Ecto neural progenitor cell (in vitro differentiated cells): ENCODE results near the gene ZNF597.

Source experiments
- DNase-seq: peaks from one replicate; pipeline ENCODE4 v3.0.0-alpha.2; 2018; ENCODE audit warnings: low spot score

The ZNF597 gene

GRCh38 chr16:3454631-3455147 is 11.4 kb upstream of the ZNF597 start:
- DNase-seq = no peak

DNA sequence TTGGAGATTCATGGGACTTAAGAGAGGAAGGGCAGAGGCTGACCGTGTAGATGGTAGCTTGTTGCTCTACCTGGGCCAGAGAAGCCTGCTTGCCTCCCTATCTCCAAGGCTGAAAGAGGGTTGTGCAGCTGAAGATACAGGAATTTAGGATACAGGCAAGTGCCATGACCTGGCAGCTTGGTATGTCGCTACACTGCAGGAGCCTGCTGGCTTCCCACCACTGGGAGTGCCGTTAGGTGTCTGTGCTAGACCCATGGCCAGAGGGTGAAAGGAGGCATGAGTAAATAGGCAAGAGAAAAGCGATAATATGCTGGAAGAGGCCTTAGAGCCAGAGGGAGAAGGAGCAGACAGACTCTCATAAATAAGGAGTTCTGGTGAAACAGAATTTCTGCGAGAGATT is 10.8 kb upstream of the ZNF597 start:
- DNase-seq = no peak

GRCh38 chr16:3444032-3444388 is 706 bp upstream of the ZNF597 start:
- DNase-seq = no peak

DNA sequence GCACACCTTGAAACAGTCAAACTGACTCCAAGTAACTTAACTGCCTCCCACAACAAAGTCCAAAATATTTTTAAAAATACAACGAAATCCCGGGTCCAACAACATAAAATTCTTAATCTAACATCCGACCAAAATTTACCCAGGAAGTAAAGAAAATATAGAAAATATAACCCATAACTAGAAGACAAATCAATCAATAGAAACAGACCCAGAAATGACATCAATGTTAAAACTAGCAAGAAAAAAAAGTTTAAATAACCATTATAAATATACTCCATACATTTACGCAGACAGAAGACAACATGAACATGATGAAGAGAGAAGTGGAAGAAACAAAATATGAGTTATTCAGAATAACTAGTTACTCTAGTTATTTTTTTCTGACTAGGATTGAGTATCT is 3.7 kb downstream of the ZNF597 start:
- no peak for DNase-seq

- DNase-seq = no peak
Observed at GRCh38 chr16:3434373-3434772, 8.9 kb downstream of the ZNF597 start.

- DNase-seq = no peak
Observed at GRCh38 chr16:3431779-3432219, 11.5 kb downstream of the ZNF597 start.

DNA sequence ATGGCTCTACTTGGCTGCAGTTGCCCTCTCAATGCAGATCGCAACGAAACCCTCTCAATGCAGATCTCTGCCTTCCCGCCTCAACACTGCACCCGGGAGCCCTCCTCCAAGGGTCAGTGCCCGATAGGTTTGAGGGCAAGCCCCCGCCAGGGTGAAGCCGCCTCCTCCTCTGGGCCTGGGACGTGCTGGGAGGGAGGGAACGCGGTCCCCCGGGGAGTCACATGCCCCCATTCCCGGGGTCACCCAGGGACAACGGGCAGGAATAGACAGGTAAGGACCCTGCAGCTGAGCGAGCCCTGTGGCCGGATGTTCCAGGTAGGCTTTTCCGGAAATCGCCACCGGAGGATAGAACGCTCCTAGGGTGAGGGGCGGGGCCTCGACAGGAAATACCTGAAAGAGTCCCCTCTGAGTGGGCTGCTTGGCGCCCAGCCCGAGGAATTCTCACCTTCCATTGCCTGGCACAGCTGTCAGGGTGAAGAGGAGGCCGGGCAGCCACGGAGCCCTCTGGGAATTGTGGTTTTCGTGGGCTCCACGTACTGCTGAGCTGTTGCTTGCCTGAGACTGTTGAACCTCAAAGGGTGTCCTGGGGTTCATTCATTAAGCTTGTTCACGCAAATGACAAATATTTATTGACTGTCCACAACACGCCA is 29.4 kb downstream of the ZNF597 start:
- DNase-seq = no peak

DNA sequence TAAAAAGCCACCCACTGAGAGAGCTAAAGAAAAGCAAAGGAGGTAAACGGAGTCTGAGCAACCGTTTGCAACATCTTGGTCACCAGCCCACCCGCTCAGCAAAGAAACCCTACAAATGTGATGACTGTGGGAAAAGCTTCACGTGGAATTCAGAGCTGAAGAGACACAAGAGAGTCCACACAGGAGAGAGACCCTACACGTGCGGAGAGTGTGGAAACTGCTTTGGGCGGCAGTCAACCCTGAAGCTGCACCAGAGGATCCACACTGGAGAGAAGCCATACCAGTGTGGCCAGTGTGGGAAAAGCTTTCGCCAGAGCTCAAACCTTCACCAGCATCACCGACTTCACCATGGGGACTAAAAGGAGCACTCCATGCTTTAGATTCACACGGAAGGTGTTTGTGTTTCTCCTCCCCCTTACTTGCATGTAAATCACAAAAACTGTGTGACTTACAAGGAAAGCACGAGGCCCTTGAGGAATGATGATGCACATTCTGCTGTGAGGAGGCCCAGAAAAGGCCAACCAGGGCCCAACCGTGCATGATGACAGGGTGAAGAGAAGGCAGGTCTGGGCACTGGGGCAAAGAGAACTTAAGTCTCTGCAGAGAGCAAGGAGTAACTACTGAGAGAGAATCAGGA is 34.6 kb downstream of the ZNF597 start:
- DNase-seq = no peak

- peak; percentile 54 for DNase-seq
Observed at GRCh38 chr16:3401719-3402397, 41.4 kb downstream of the ZNF597 start.

DNA sequence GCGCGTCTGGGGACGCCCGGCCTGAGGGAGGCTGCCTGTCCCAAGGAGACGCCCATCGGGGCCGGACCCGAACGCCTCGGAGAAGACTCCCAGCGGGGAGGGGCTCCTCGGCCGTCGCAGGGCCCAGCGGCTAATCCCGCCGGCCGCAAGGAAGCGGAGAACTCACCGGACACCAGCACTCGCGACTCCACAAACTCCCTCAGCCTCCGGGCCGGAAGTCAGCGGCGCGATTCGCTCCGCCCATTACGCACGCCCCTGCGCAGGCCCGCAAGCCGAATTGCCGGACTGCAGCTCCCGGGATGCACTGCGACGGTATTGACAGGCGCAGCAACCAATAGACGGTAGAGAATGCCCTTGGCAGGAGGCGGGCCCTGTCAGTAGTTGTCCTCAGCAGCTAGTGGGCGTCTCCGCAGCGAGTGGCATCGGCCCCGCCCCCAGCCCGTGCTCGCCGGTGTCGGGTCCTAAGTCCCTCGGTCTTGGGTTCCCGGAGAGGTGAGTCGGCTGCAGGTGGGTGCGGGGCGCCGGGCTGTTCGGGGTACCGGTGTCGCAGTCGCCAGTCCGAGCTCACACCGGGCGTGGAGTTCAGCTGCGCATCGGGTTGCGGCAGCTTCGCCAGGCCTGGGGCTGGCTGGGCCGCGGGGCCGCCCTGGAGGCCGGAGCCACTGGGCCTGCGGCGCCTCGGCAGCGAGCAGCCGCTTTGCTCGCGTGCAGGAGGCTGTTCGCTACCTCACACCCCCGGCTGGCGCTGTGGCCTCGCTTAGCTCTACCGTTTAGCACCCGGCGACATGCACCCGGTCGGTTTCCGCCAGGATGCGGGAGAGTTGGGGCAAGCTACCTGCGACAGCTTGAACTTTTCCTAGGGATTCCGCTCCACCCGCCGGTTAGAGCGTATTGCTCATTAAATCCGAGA is 42.3 kb downstream of the ZNF597 start, which contains the start of the genes ZNF174 and ZSCAN32:
Gene ZNF174, plus strand, starts transcription at position 437 of the 910 bp plus-strand sequence. CDS start 790 bp downstream, outside the sequence.
Gene ZSCAN32, minus strand, starts transcription at position 226 of the 910 bp plus-strand sequence. CDS start 3,447 bp downstream, outside the sequence.
- DNase-seq = peak; percentile 99

GRCh38 chr16:3400446-3400778 is 42.9 kb downstream of the ZNF597 start:
- no peak for DNase-seq

- no peak for DNase-seq
Observed at GRCh38 chr16:3389663-3390338, 53.5 kb downstream of the ZNF597 start.

GRCh38 chr16:3388325-3388724 is 55.0 kb downstream of the ZNF597 start:
- no peak for DNase-seq

GRCh38 chr16:3383045-3383448 is 60.3 kb downstream of the ZNF597 start:
- DNase-seq = no peak
